Keratinocyte (primary cell): Measurements from ENCODE around the gene NRG2. TPM values are rescaled to one million over a fixed set of nuclear protein-coding genes. Genes with fewer than 3 reads are reported as not detected.

Experiments
- DNase-seq: peaks from one replicate; pipeline ENCODE4 v3.0.0-alpha.2; 2011; ENCODE audit warnings: low read depth, missing footprints, low spot score
- FAIRE-seq: peaks from 2 replicates; lab custom pipeline; 2011; peaks lifted over from hg19 to GRCh38; lab: Jason Lieb, UNC
- H2AFZ ChIP-seq: 2 replicates; pipeline ENCODE4 v1.6.0; 2012; ENCODE audit warnings: low read length, control low read depth, inconsistent platforms; ENCODE audit not compliant: control insufficient read depth
- H3K27ac ChIP-seq: 2 replicates; pipeline ENCODE4 v1.5.1; 2011; ENCODE audit warnings: low read length; ENCODE audit not compliant: control insufficient read depth, insufficient read depth
- H3K27me3 ChIP-seq: 3 replicates; pipeline ENCODE4 v1.6.0; 2011; ENCODE audit warnings: low read length; ENCODE audit not compliant: control insufficient read depth, insufficient read depth; ENCODE audit errors: extremely low read depth
- H3K36me3 ChIP-seq, 2 experiments: 2 replicates in 1 of 2; 3 replicates in 1 of 2; pipeline ENCODE4 v1.5.1; 2011; ENCODE audit warnings: low read length in 2 of 2, mild to moderate bottlenecking in 1 of 2; ENCODE audit not compliant: control insufficient read depth in 2 of 2, insufficient read depth in 2 of 2; ENCODE audit errors: extremely low read depth in 1 of 2
- H3K4me1 ChIP-seq: 3 replicates; pipeline ENCODE4 v1.5.1; 2011; ENCODE audit warnings: low read length; ENCODE audit not compliant: control insufficient read depth, insufficient read depth; ENCODE audit errors: extremely low read depth
- H3K4me2 ChIP-seq: 3 replicates; pipeline ENCODE4 v1.6.0; 2011; ENCODE audit warnings: low read depth, low read length; ENCODE audit not compliant: control insufficient read depth, insufficient read depth; ENCODE audit errors: extremely low read depth
- H3K4me3 ChIP-seq, 3 experiments: fragments of 200-600 bp in 1 of 3; sonication (generic) in 1 of 3; 2 replicates in 2 of 3; 3 replicates in 1 of 3; pipeline ENCODE4 v1.5.1; 2011 to 2016; ENCODE audit warnings: low read length in 3 of 3, mild to moderate bottlenecking in 3 of 3, control low read depth in 2 of 3, inconsistent platforms in 1 of 3, low read depth in 1 of 3, mixed read lengths in 1 of 3, mixed run types in 1 of 3, moderate library complexity in 1 of 3; ENCODE audit not compliant: control insufficient read depth in 2 of 3, insufficient read depth in 2 of 3; ENCODE audit errors: extremely low read depth in 1 of 3
- H3K79me2 ChIP-seq: 2 replicates; pipeline ENCODE4 v1.6.0; 2012; ENCODE audit warnings: low read length; ENCODE audit not compliant: control insufficient read depth, insufficient read depth
- H3K9ac ChIP-seq: 3 replicates; pipeline ENCODE4 v1.6.0; 2011; ENCODE audit warnings: low read length; ENCODE audit not compliant: control insufficient read depth, insufficient read depth; ENCODE audit errors: extremely low read depth
- H3K9me1 ChIP-seq: 3 replicates; pipeline ENCODE4 v1.6.0; 2011; ENCODE audit warnings: low read length; ENCODE audit not compliant: control insufficient read depth, insufficient read depth; ENCODE audit errors: extremely low read depth
- H3K9me3 ChIP-seq: 2 replicates; pipeline ENCODE4 v1.5.1; 2012; ENCODE audit warnings: low read depth, low read length; ENCODE audit not compliant: control insufficient read depth
- H4K20me1 ChIP-seq: 3 replicates; pipeline ENCODE4 v1.6.0; 2011; ENCODE audit warnings: low read length; ENCODE audit not compliant: control insufficient read depth, insufficient read depth; ENCODE audit errors: extremely low read depth
- CTCF ChIP-seq, 3 experiments: IDR thresholded peaks in 1 of 3; conservative IDR thresholded peaks in 1 of 3; optimal IDR thresholded peaks in 1 of 3; 2 replicates in 2 of 3; 3 replicates in 1 of 3; pipeline versions ENCODE3 to v1.5.1; 2011; ENCODE audit warnings: low read length in 3 of 3, mild to moderate bottlenecking in 3 of 3, moderate library complexity in 2 of 3, control low read depth in 1 of 3, inconsistent platforms in 1 of 3; ENCODE audit not compliant: insufficient read depth in 2 of 3; ENCODE audit errors: extremely low read depth in 1 of 3
- EZH2 ChIP-seq: IDR thresholded peaks from one replicate; pipeline ENCODE4 v1.6.1; 2012; ENCODE audit warnings: inconsistent platforms, mild to moderate bottlenecking, low read length, moderate library complexity
- dilution Hi-C: fragments of 300-500 bp; cut with MboI; formaldehyde crosslinking; loops from one replicate; pipeline ENCODE4 v1.7.0; 2020; ENCODE audit warnings: low sequenced_read_pairs; ENCODE audit not compliant: extremely low pct_ligation_motif_present
- polyA plus RNA-seq, 5 experiments: library from polyadenylated mRNA; depleted of rRNA in 3 of 5; stranded (reverse) in 3 of 5; stranded (forward) in 1 of 5; unstranded in 1 of 5; fragments of >200 nt; gene quantifications; 1 replicate in 1 of 5; 2 replicates in 3 of 5; 3 replicates in 1 of 5; pipeline versions ENCODE4 v1.2.1 to v1.2.3, GENCODE V29; 2011 to 2012; ENCODE audit warnings: missing spikeins in 2 of 5, low read depth in 1 of 5, low replicate concordance in 1 of 5

Gene NRG2
- polyA plus RNA-seq, 1 donor (not counting 4 experiments of a cell fraction or from before 2014, with no cell fraction given): 0.13 TPM

- H3K79me2 ChIP-seq: no peaks in the 10 kb centered on the region
These were observed 243.7 kb downstream of the NRG2 start for GRCh38 chr5:139799359-139799758.

GRCh38 chr5:139798883-139799282, 244.2 kb downstream of the NRG2 start:
- Histone ChIP-seq H3K9ac (no peak overlapping the region), H3K4me2 (no peak overlapping the region), H4K20me1 (no peaks in the 10 kb centered on the region), H3K27me3 (peaks cover 58% of the 10 kb centered on the region), H3K9me1 (no peaks in the 10 kb centered on the region), H3K4me1 (no peaks in the 10 kb centered on the region), H3K79me2 (no peaks in the 10 kb centered on the region), H3K36me3 (no peaks in the 10 kb centered on the region), H3K9me3 (no peaks in the 10 kb centered on the region), H2AFZ (no peak overlapping the region), H3K27ac (no peak overlapping the region), H3K4me3 (no peak overlapping the region)
- no peak for FAIRE-seq
- TF ChIP-seq CTCF (optimal IDR thresholded peaks at IDR 0.05 in 1 of 3, IDR thresholded peaks at IDR 0.05 in 1 of 3, conservative IDR thresholded peaks at IDR 0.05 in 1 of 3; ENCODE audit: extremely low read depth in 1 of 3, insufficient read depth in 2 of 3, low read length in 3 of 3) (no peak), EZH2 (no peak)
- dilution Hi-C loops: no loop called here
- no peak for DNase-seq

More at GRCh38 chr5:139799359-139799758, 243.7 kb downstream of the NRG2 start:
- TF ChIP-seq CTCF (optimal IDR thresholded peaks at IDR 0.05 in 1 of 3, IDR thresholded peaks at IDR 0.05 in 1 of 3, conservative IDR thresholded peaks at IDR 0.05 in 1 of 3; ENCODE audit: extremely low read depth in 1 of 3, insufficient read depth in 2 of 3, low read length in 3 of 3) (no peak), EZH2 (no peak)
- no peaks in the 10 kb centered on the region for H3K9me3 ChIP-seq
- H3K36me3 ChIP-seq: no peaks in the 10 kb centered on the region
- dilution Hi-C loops: no loop called here
- H3K9me1 ChIP-seq: no peaks in the 10 kb centered on the region
- no peak overlapping the region for H3K4me2 ChIP-seq
- H3K4me1 ChIP-seq: no peaks in the 10 kb centered on the region
- peaks cover 53% of the 10 kb centered on the region for H3K27me3 ChIP-seq
- H2AFZ ChIP-seq: no peak overlapping the region
- H3K4me3 ChIP-seq: no peak overlapping the region
- DNase-seq (no peak), FAIRE-seq (no peak)
- H3K27ac ChIP-seq: no peak overlapping the region
- H3K9ac ChIP-seq: no peak overlapping the region
- H4K20me1 ChIP-seq: no peaks in the 10 kb centered on the region
